Mammary epithelial cell (primary cell): ENCODE data around the gene ORC1.

Experiments used
- CTCF ChIP-seq, 2 donors: IDR thresholded peaks in 1 of 2; conservative IDR thresholded peaks in 1 of 2; 2 replicates each; pipeline ENCODE4 v1.5.1; 2011 to 2012; ENCODE audit warnings: inconsistent platforms in 2 of 2, low read length in 2 of 2, mild to moderate bottlenecking in 2 of 2, control low read depth in 1 of 2, low read depth in 1 of 2; ENCODE audit not compliant: insufficient read depth in 1 of 2; ENCODE audit errors: extremely low read depth in 1 of 2
- EZH2 ChIP-seq: IDR thresholded peaks from 2 replicates; pipeline ENCODE4 v1.6.1; 2012; ENCODE audit warnings: low read length, inconsistent platforms, borderline replicate concordance

GRCh38 chr1:52435650-52436049 is 31.4 kb upstream of the ORC1 start:
- TF ChIP-seq CTCF (conservative IDR thresholded peaks at IDR 0.05 in 1 of 2, IDR thresholded peaks at IDR 0.05 in 1 of 2; ENCODE audit: extremely low read depth in 1 of 2, insufficient read depth in 1 of 2, low read depth in 1 of 2, low read length in 2 of 2) = no peak
- no peak for TF ChIP-seq EZH2
